Keratinocyte (primary cell): ENCODE results near the gene PEAR1. TPM values are rescaled to one million over a fixed set of nuclear protein-coding genes. Genes with fewer than 3 reads are reported as not detected.

Experiments
- DNase-seq: peaks from one replicate; pipeline ENCODE4 v3.0.0-alpha.2; 2011; ENCODE audit warnings: low read depth, missing footprints, low spot score
- FAIRE-seq: peaks from 2 replicates; lab custom pipeline; 2011; peaks lifted over from hg19 to GRCh38; lab: Jason Lieb, UNC
- H2AFZ ChIP-seq: 2 replicates; pipeline ENCODE4 v1.6.0; 2012; ENCODE audit warnings: low read length, control low read depth, inconsistent platforms; ENCODE audit not compliant: control insufficient read depth
- H3K27ac ChIP-seq: 2 replicates; pipeline ENCODE4 v1.5.1; 2011; ENCODE audit warnings: low read length; ENCODE audit not compliant: control insufficient read depth, insufficient read depth
- H3K27me3 ChIP-seq: 3 replicates; pipeline ENCODE4 v1.6.0; 2011; ENCODE audit warnings: low read length; ENCODE audit not compliant: control insufficient read depth, insufficient read depth; ENCODE audit errors: extremely low read depth
- H3K36me3 ChIP-seq, 2 experiments: 2 replicates in 1 of 2; 3 replicates in 1 of 2; pipeline ENCODE4 v1.5.1; 2011; ENCODE audit warnings: low read length in 2 of 2, mild to moderate bottlenecking in 1 of 2; ENCODE audit not compliant: control insufficient read depth in 2 of 2, insufficient read depth in 2 of 2; ENCODE audit errors: extremely low read depth in 1 of 2
- H3K4me1 ChIP-seq: 3 replicates; pipeline ENCODE4 v1.5.1; 2011; ENCODE audit warnings: low read length; ENCODE audit not compliant: control insufficient read depth, insufficient read depth; ENCODE audit errors: extremely low read depth
- H3K4me2 ChIP-seq: 3 replicates; pipeline ENCODE4 v1.6.0; 2011; ENCODE audit warnings: low read depth, low read length; ENCODE audit not compliant: control insufficient read depth, insufficient read depth; ENCODE audit errors: extremely low read depth
- H3K4me3 ChIP-seq, 3 experiments: fragments of 200-600 bp in 1 of 3; sonication (generic) in 1 of 3; 2 replicates in 2 of 3; 3 replicates in 1 of 3; pipeline ENCODE4 v1.5.1; 2011 to 2016; ENCODE audit warnings: low read length in 3 of 3, mild to moderate bottlenecking in 3 of 3, control low read depth in 2 of 3, inconsistent platforms in 1 of 3, low read depth in 1 of 3, mixed read lengths in 1 of 3, mixed run types in 1 of 3, moderate library complexity in 1 of 3; ENCODE audit not compliant: control insufficient read depth in 2 of 3, insufficient read depth in 2 of 3; ENCODE audit errors: extremely low read depth in 1 of 3
- H3K79me2 ChIP-seq: 2 replicates; pipeline ENCODE4 v1.6.0; 2012; ENCODE audit warnings: low read length; ENCODE audit not compliant: control insufficient read depth, insufficient read depth
- H3K9ac ChIP-seq: 3 replicates; pipeline ENCODE4 v1.6.0; 2011; ENCODE audit warnings: low read length; ENCODE audit not compliant: control insufficient read depth, insufficient read depth; ENCODE audit errors: extremely low read depth
- H3K9me1 ChIP-seq: 3 replicates; pipeline ENCODE4 v1.6.0; 2011; ENCODE audit warnings: low read length; ENCODE audit not compliant: control insufficient read depth, insufficient read depth; ENCODE audit errors: extremely low read depth
- H3K9me3 ChIP-seq: 2 replicates; pipeline ENCODE4 v1.5.1; 2012; ENCODE audit warnings: low read depth, low read length; ENCODE audit not compliant: control insufficient read depth
- H4K20me1 ChIP-seq: 3 replicates; pipeline ENCODE4 v1.6.0; 2011; ENCODE audit warnings: low read length; ENCODE audit not compliant: control insufficient read depth, insufficient read depth; ENCODE audit errors: extremely low read depth
- EZH2 ChIP-seq: IDR thresholded peaks from one replicate; pipeline ENCODE4 v1.6.1; 2012; ENCODE audit warnings: inconsistent platforms, mild to moderate bottlenecking, low read length, moderate library complexity
- dilution Hi-C: fragments of 300-500 bp; cut with MboI; formaldehyde crosslinking; loops from one replicate; pipeline ENCODE4 v1.7.0; 2020; ENCODE audit warnings: low sequenced_read_pairs; ENCODE audit not compliant: extremely low pct_ligation_motif_present
- polyA plus RNA-seq, 5 experiments: library from polyadenylated mRNA; depleted of rRNA in 3 of 5; stranded (reverse) in 3 of 5; stranded (forward) in 1 of 5; unstranded in 1 of 5; fragments of >200 nt; gene quantifications; 1 replicate in 1 of 5; 2 replicates in 3 of 5; 3 replicates in 1 of 5; pipeline versions ENCODE4 v1.2.1 to v1.2.3, GENCODE V29; 2011 to 2012; ENCODE audit warnings: missing spikeins in 2 of 5, low read depth in 1 of 5, low replicate concordance in 1 of 5
- TF ChIP-seq, protein P1 (sequence below), 3 experiments: IDR thresholded peaks in 1 of 3; conservative IDR thresholded peaks in 1 of 3; optimal IDR thresholded peaks in 1 of 3; 2 replicates in 2 of 3; 3 replicates in 1 of 3; pipeline versions ENCODE3 to v1.5.1; 2011; ENCODE audit warnings: low read length in 3 of 3, mild to moderate bottlenecking in 3 of 3, moderate library complexity in 2 of 3, control low read depth in 1 of 3, inconsistent platforms in 1 of 3; ENCODE audit not compliant: insufficient read depth in 2 of 3; ENCODE audit errors: extremely low read depth in 1 of 3

The PEAR1 gene
- polyA plus RNA-seq, 1 donor (not counting 4 experiments of a cell fraction or from before 2014, with no cell fraction given) = 4.2 TPM

- no peak overlapping the region for H3K9ac ChIP-seq
- FAIRE-seq = no peak
Observed at GRCh38 chr1:156936191-156936590, 42.7 kb downstream of the PEAR1 start.

GRCh38 chr1:156936721-156937220, 43.3 kb downstream of the PEAR1 start:
- dilution Hi-C loops = no loop called here
- no peaks in the 10 kb centered on the region for H3K4me1 ChIP-seq
- H3K27me3 ChIP-seq = no peaks in the 10 kb centered on the region
- no peak overlapping the region for H3K4me3 ChIP-seq
- H3K36me3 ChIP-seq = peaks cover 10 to 29% of the 10 kb centered on the region in 2 experiments
- H3K4me2 ChIP-seq = no peak overlapping the region
- no peak for DNase-seq
- TF ChIP-seq, protein P1, sequence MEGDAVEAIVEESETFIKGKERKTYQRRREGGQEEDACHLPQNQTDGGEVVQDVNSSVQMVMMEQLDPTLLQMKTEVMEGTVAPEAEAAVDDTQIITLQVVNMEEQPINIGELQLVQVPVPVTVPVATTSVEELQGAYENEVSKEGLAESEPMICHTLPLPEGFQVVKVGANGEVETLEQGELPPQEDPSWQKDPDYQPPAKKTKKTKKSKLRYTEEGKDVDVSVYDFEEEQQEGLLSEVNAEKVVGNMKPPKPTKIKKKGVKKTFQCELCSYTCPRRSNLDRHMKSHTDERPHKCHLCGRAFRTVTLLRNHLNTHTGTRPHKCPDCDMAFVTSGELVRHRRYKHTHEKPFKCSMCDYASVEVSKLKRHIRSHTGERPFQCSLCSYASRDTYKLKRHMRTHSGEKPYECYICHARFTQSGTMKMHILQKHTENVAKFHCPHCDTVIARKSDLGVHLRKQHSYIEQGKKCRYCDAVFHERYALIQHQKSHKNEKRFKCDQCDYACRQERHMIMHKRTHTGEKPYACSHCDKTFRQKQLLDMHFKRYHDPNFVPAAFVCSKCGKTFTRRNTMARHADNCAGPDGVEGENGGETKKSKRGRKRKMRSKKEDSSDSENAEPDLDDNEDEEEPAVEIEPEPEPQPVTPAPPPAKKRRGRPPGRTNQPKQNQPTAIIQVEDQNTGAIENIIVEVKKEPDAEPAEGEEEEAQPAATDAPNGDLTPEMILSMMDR (optimal IDR thresholded peaks at IDR 0.05 in 1 of 3, IDR thresholded peaks at IDR 0.05 in 1 of 3, conservative IDR thresholded peaks at IDR 0.05 in 1 of 3; ENCODE audit: extremely low read depth in 1 of 3, insufficient read depth in 2 of 3, low read length in 3 of 3) = no peak
- TF ChIP-seq EZH2 = no peak
- H4K20me1 ChIP-seq = no peaks in the 10 kb centered on the region
- H2AFZ ChIP-seq = no peak overlapping the region
- H3K27ac ChIP-seq = no peak overlapping the region
- H3K79me2 ChIP-seq = no peaks in the 10 kb centered on the region
- no peak for FAIRE-seq
- no peak overlapping the region for H3K9ac ChIP-seq
- no peaks in the 10 kb centered on the region for H3K9me3 ChIP-seq
- H3K9me1 ChIP-seq = no peaks in the 10 kb centered on the region

More at GRCh38 chr1:156936191-156936590, 42.7 kb downstream of the PEAR1 start:
- Histone ChIP-seq H3K9me1 (no peaks in the 10 kb centered on the region), H3K9me3 (no peaks in the 10 kb centered on the region), H2AFZ (no peak overlapping the region), H4K20me1 (no peaks in the 10 kb centered on the region), H3K4me2 (no peak overlapping the region), H3K4me3 (no peak overlapping the region), H3K27ac (no peak overlapping the region), H3K27me3 (peaks cover under 1% of the 10 kb centered on the region), H3K36me3 (peaks cover 10 to 25% of the 10 kb centered on the region in 2 experiments), H3K4me1 (no peaks in the 10 kb centered on the region), H3K79me2 (no peaks in the 10 kb centered on the region)
- DNase-seq = no peak
- dilution Hi-C loops = no loop called here
- no peak for TF ChIP-seq EZH2
- TF ChIP-seq, protein P1 (optimal IDR thresholded peaks at IDR 0.05 in 1 of 3, IDR thresholded peaks at IDR 0.05 in 1 of 3, conservative IDR thresholded peaks at IDR 0.05 in 1 of 3; ENCODE audit: extremely low read depth in 1 of 3, insufficient read depth in 2 of 3, low read length in 3 of 3) = no peak
